LNCAP (cell line): Measurements from ENCODE around the gene UGT1A4.

ENCODE experiments used
- CTCF ChIP-seq: fragments of 450-650 bp; IDR thresholded peaks from 2 replicates; pipeline ENCODE4 v1.5.1; 2017; ENCODE audit warnings: mild to moderate bottlenecking

Gene UGT1A4

DNA sequence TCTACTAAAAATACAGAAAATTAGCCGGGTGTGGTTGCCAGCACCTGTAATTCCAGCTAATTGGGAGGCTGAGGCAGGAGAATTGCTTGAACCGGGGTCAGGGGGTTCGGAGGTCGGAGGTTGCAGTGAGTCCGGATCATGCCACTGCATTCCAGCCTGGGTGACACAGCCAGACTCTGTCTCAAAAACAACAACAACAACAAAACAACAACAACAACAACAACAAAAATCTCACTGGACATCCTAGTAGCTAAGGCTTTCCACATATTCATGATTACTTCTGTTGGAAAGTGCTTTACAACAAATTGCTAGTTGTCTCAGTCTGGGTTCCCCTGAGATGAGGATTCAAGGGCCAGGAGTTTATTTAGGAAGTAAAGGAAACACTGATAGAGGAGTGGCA is 55.3 kb downstream of the UGT1A4 start:
- TF ChIP-seq CTCF: no peak

DNA sequence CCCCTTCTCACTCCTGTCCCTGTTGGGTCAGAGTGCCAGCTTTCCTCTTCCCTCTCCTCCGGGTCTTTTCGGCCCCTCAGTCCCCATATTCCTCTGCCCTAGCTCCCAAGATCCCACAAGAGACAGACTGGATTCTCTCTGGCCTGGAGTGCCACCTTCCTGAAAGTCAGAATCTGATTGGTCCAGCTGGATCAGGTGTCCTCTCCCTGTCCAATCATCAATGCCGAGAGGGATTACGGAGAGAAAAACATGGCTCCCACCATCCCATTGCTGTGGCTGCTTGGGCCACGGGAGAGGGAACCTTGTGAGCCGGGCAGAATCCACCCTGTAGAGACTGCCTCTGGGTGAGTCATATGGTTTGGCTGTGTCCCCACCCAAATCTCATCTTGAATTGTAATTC is 56.9 kb downstream of the UGT1A4 start:
- no peak for TF ChIP-seq CTCF

DNA sequence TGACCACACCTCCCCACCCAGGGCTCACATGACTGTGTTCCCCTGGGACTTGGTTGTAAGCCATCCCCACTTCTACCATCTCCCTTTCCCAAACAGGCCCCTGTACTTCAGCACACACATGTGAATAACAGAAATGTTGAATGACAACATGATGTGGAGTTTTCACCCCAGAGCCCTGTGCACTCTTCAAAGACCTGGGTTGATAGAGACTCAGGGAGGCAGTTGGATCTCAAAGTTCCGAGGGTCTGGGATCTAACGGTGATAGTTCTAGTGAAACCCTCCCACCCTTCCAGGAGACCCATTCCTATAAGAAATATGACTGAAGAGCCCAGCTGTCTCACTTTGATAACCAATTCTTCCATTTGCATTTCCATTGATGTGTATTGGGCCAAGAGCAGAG is 59.5 kb downstream of the UGT1A4 start, which contains the start of gene MROH2A:
MROH2A (plus strand) TSS at position 301 of the 400 bp plus-strand sequence. CDS start 1,029 bp downstream, outside the sequence.
- TF ChIP-seq CTCF: no peak

DNA sequence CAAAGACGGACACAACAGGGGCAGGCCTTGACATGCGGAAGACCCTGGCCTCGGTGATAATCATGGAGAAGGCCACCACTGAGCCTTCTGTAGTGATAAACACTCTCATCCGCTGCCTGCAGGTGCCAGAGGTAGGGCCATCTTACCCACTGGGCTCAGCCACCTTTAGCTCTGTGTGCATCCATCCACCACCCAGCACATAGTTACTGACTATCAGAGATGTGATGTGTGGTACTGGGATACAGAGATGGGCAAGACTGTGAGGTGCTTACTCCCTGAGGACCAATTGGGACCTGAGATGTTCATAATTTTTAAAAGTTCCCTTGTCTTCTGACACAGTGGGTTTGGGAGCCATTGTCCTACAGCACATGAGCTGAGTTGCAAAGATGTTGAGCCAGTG is 61.2 kb downstream of the UGT1A4 start:
- TF ChIP-seq CTCF: no peak

DNA sequence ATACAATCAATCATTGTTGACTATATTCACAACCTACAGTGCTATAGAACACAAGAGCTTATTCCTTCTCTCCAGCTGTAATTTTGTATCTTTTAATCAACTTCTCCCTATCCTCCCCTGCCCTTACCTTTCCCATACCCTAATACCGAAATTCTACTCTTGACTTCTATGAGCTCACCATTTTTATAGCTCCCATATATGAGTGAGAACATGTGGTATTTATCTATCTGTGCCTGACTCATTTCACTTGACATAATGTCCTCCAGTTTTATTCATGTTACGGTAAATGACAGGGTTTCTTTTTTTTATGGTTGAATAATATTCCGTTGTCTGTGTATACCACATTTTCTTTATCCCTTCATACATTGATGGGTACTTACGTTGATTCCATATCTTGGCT is 62.2 kb downstream of the UGT1A4 start:
- no peak for TF ChIP-seq CTCF

DNA sequence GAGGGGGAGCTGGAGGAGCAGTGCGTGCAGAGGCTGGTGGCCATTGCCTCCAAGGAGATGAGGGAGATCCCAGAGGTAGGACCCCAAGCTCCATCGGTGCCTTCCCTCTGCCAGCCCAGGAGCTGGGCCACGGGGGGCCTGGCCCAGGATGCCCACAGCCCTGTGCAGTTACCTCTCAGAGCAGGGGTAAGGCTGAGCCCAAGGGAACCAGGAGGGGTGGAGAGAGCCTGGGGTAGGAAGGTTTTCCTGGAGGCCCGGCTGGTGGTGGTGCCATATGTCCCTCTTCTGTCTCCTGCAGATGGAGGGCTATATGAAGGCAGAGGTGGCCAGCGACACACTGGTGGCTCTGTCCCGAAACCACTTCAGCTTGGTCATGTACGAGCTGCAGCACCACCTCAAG is 71.0 kb downstream of the UGT1A4 start:
- TF ChIP-seq CTCF: no peak

GRCh38 chr2:233791151-233791882 is 72.8 kb downstream of the UGT1A4 start:
- no peak for TF ChIP-seq CTCF
